GM18520 (cell line): ENCODE results near the gene GAPT.

Experiments used
- ATAC-seq: cut with Tn5 transposase; IDR thresholded peaks from one replicate; pipeline ENCODE4 v1.9.1; 2021; ENCODE audit not compliant: unreplicated experiment

Gene GAPT

GRCh38 chr5:58491216-58491892 is at the start of gene GAPT:
Gene GAPT (plus strand): TSS chr5:58491435. CDS start chr5:58494537, 3,102 bp downstream.
- peak; percentile 55 for ATAC-seq

DNA sequence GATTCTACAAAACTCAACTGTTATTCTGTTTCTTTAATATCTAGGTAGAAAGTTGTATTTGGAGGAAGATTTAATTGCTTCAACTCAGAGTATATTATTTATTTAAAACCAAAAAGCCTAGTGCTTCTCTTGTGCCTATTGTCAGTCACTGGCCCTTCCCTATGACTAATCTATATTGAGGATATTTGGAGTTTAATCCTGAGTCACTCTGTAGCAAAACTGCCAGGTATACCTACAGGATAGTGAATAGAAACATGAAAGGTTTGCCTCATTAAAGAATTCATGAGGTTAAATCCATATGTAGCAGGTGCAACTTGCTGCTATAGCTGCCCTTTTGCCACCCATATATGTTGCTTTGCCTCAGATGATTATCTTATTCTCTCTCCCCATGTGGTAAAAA is 46.4 kb upstream of the GAPT start:
- ATAC-seq = no peak

DNA sequence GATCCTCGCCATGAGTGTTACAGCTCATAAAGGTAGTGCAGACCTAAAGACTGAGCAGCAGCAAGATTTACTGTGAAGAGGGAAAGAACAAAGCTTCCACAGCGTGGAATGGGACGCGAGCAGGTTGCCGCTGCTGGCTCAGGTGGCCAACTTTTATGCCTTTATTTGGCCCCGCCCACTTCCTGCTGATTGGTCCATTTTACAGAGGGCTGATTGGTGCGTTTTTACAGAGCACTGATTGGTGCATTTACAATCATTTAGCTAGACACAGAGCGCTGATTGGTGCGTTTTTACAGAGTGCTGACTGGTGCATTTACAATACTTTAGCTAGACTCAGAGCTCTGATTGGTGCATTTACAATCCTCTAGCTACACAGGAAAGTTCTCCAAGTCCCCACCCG is 45.2 kb upstream of the GAPT start:
- ATAC-seq = no peak

DNA sequence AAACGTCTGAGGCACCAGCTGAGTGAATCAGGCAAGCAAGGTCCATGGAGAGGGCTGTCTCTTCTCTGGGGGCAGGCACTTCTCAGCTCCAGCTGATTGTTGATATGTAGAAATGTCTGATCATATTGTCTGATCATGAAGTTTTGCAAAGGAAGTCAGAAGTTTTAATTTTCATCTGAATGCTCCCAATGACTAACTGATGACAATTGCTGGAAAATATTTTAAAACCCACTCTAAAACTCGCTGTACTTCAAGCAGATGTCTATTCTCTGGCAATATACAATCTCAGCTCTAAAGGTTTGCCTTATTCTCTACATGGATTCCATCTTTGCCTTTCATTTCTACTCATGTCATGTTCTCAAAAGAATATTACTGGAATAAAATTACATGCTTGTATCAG is 44.0 kb upstream of the GAPT start:
- no peak for ATAC-seq

- no peak for ATAC-seq
Measured at GRCh38 chr5:58450018-58450417, 41.2 kb upstream of the GAPT start.

- no peak for ATAC-seq
Measured at GRCh38 chr5:58450811-58451629, 40.2 kb upstream of the GAPT start.

- ATAC-seq = no peak
Measured at GRCh38 chr5:58451732-58452565, 39.3 kb upstream of the GAPT start.

GRCh38 chr5:58452566-58453258 is 38.5 kb upstream of the GAPT start:
- ATAC-seq = no peak

DNA sequence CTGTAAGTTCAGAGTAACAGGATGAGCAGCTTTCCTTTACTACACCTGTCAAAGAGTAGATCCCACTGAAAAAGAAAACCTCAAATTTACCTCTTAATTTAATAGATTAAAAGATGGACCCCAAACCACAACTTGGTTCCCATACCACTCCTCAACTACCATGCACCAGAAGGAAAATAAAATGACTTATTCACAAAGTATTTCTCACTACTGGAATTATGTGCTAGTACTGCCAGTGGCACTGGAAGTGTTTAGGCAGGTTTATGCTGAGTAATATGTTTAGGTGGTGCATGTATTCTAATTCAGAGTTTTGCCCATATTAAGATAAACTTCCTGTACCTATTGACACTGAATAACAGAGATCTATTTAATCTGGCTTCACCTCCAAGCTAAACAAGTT is 37.9 kb upstream of the GAPT start:
- ATAC-seq = no peak

DNA sequence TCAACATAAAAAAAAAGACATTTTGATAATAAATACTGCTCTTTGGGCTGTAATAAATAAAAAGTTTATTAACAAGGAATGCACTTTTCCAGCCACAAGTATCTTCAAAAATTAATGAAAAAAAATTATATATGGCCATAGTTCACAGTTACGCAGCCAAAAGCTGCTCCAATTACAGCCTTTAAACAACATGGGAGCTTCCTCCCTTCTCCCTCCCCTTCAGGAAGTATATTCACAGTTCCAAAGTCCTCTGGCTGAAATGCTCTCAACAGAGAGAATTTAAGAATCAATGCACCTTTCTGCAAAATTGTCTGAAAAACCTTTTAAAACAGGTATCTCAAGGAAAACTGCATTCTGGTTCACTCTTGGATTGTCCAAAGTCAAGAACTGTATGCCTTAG is 37.2 kb upstream of the GAPT start:
- ATAC-seq = no peak

DNA sequence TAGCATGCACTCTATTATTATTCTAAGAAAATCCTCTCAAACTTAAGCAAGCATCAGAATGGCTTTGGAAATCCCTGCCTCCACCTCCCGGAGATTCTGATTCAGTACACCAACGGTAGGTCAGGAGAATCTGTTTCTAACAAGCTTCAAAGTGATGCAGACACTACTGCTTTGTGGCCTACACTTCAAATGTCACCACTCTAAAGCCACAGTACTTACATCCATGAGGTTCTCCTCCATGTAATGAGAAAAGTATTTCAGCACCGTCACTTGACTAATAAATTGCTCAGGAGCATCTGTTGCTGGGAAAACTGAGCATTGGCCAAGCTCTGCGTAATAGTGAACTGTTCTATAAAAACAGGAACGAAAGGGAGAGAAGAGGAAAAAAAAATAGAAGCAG is 36.2 kb upstream of the GAPT start:
- ATAC-seq = no peak

DNA sequence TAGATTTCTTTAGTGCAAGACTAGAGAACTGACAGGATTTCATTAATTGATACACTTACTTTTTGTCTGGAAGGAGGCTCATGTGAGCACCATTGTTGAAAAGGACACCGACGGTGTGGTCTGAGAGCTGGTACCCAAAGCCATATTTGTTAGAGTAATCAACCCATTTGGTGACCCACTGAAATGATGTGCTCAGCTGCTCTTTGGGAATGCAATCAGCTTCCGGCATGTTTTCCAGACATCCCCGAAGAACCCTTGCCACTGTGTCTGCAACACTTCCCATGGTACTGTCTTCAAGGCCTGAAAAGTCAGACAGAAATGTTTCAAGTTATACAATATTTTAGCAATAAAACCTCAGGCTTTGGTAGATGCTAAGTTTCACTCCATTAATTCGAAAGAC is 35.8 kb upstream of the GAPT start:
- ATAC-seq = no peak

- ATAC-seq = no peak
Measured at GRCh38 chr5:58456026-58456425, 35.2 kb upstream of the GAPT start.

- ATAC-seq = no peak
Measured at GRCh38 chr5:58456486-58456885, 34.7 kb upstream of the GAPT start.

DNA sequence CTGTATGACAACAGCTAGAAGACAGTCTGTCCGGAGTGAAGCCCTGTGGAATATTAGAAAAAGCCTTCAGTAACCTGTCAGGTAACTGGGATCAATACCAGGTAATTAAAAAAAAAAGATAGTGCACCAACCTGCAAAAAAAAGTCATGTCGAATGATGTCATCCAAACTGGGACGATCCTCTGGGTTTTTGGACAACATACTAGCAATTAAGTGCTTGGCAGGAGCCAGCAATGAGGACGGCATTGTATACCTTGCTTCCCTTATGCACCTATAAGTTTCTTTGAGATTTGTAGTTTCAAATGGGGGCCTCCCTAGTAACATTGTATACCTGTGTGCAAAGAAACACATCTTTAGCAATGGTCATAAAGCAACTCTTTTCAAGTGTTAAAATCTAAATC is 34.2 kb upstream of the GAPT start:
- ATAC-seq = no peak

GRCh38 chr5:58458141-58458742 is 33.0 kb upstream of the GAPT start:
- no peak for ATAC-seq

GRCh38 chr5:58458743-58459145 is 32.5 kb upstream of the GAPT start:
- no peak for ATAC-seq

DNA sequence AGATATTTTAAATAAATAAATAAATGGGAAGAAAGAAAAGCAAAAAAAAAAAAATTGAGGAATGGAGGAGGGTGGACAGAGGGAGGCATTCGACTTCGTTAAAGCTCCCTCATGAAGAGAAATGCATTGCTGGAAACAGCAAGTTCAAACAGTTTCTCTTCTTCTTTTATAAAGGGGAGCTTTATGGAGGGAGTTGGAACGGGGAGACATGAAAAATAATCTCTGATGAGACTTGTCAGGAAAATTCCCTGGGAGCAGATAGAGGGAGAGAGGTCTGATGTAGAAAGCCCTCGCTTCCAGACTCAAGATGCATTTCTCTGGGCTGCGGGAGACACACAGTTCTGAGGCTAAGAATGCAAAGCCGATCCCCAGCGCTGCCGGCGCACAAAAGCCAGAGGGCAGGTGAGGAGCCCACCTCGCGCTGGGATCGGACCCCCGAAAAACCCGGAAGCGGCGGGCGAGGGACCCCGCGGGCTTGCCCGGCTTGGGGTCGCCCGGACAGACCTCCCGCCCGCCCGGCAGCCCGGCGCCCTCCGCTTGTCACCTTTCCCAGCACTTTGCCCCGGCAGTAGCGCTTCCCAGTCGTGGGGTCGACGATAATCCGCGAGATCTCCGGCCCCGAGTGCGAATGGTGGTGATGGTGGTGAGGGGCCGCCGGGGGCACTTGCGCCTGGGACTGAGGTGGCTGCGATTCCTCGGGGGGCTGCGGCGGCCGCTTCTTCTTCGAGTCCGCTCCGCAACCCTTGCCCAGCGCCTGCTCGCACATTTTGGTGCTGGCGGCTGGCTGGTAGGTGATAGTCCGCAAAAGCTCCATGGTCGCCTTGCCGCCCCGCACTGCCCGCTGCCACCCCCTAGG is 31.9 kb upstream of the GAPT start:
- ATAC-seq = no peak

- peak; percentile 54 for ATAC-seq
Measured at GRCh38 chr5:58460002-58460731, 31.1 kb upstream of the GAPT start, which contains the start of gene PLK2. Gene PLK2 (minus strand): TSS chr5:58460086. CDS start chr5:58459959, 127 bp downstream.
